Keratinocyte (primary cell): Measurements from ENCODE around the gene IL12RB2. TPM values are rescaled to one million over a fixed set of nuclear protein-coding genes. Genes with fewer than 3 reads are reported as not detected.

Experiments
- DNase-seq: peaks from one replicate; pipeline ENCODE4 v3.0.0-alpha.2; 2011; ENCODE audit warnings: low read depth, missing footprints, low spot score
- FAIRE-seq: peaks from 2 replicates; lab custom pipeline; 2011; peaks lifted over from hg19 to GRCh38; lab: Jason Lieb, UNC
- H2AFZ ChIP-seq: 2 replicates; pipeline ENCODE4 v1.6.0; 2012; ENCODE audit warnings: low read length, control low read depth, inconsistent platforms; ENCODE audit not compliant: control insufficient read depth
- H3K27ac ChIP-seq: 2 replicates; pipeline ENCODE4 v1.5.1; 2011; ENCODE audit warnings: low read length; ENCODE audit not compliant: control insufficient read depth, insufficient read depth
- H3K27me3 ChIP-seq: 3 replicates; pipeline ENCODE4 v1.6.0; 2011; ENCODE audit warnings: low read length; ENCODE audit not compliant: control insufficient read depth, insufficient read depth; ENCODE audit errors: extremely low read depth
- H3K36me3 ChIP-seq, 2 experiments: 2 replicates in 1 of 2; 3 replicates in 1 of 2; pipeline ENCODE4 v1.5.1; 2011; ENCODE audit warnings: low read length in 2 of 2, mild to moderate bottlenecking in 1 of 2; ENCODE audit not compliant: control insufficient read depth in 2 of 2, insufficient read depth in 2 of 2; ENCODE audit errors: extremely low read depth in 1 of 2
- H3K4me1 ChIP-seq: 3 replicates; pipeline ENCODE4 v1.5.1; 2011; ENCODE audit warnings: low read length; ENCODE audit not compliant: control insufficient read depth, insufficient read depth; ENCODE audit errors: extremely low read depth
- H3K4me2 ChIP-seq: 3 replicates; pipeline ENCODE4 v1.6.0; 2011; ENCODE audit warnings: low read depth, low read length; ENCODE audit not compliant: control insufficient read depth, insufficient read depth; ENCODE audit errors: extremely low read depth
- H3K4me3 ChIP-seq, 3 experiments: fragments of 200-600 bp in 1 of 3; sonication (generic) in 1 of 3; 2 replicates in 2 of 3; 3 replicates in 1 of 3; pipeline ENCODE4 v1.5.1; 2011 to 2016; ENCODE audit warnings: low read length in 3 of 3, mild to moderate bottlenecking in 3 of 3, control low read depth in 2 of 3, inconsistent platforms in 1 of 3, low read depth in 1 of 3, mixed read lengths in 1 of 3, mixed run types in 1 of 3, moderate library complexity in 1 of 3; ENCODE audit not compliant: control insufficient read depth in 2 of 3, insufficient read depth in 2 of 3; ENCODE audit errors: extremely low read depth in 1 of 3
- H3K79me2 ChIP-seq: 2 replicates; pipeline ENCODE4 v1.6.0; 2012; ENCODE audit warnings: low read length; ENCODE audit not compliant: control insufficient read depth, insufficient read depth
- H3K9ac ChIP-seq: 3 replicates; pipeline ENCODE4 v1.6.0; 2011; ENCODE audit warnings: low read length; ENCODE audit not compliant: control insufficient read depth, insufficient read depth; ENCODE audit errors: extremely low read depth
- H3K9me1 ChIP-seq: 3 replicates; pipeline ENCODE4 v1.6.0; 2011; ENCODE audit warnings: low read length; ENCODE audit not compliant: control insufficient read depth, insufficient read depth; ENCODE audit errors: extremely low read depth
- H3K9me3 ChIP-seq: 2 replicates; pipeline ENCODE4 v1.5.1; 2012; ENCODE audit warnings: low read depth, low read length; ENCODE audit not compliant: control insufficient read depth
- H4K20me1 ChIP-seq: 3 replicates; pipeline ENCODE4 v1.6.0; 2011; ENCODE audit warnings: low read length; ENCODE audit not compliant: control insufficient read depth, insufficient read depth; ENCODE audit errors: extremely low read depth
- EZH2 ChIP-seq: IDR thresholded peaks from one replicate; pipeline ENCODE4 v1.6.1; 2012; ENCODE audit warnings: inconsistent platforms, mild to moderate bottlenecking, low read length, moderate library complexity
- dilution Hi-C: fragments of 300-500 bp; cut with MboI; formaldehyde crosslinking; loops from one replicate; pipeline ENCODE4 v1.7.0; 2020; ENCODE audit warnings: low sequenced_read_pairs; ENCODE audit not compliant: extremely low pct_ligation_motif_present
- polyA plus RNA-seq, 5 experiments: library from polyadenylated mRNA; depleted of rRNA in 3 of 5; stranded (reverse) in 3 of 5; stranded (forward) in 1 of 5; unstranded in 1 of 5; fragments of >200 nt; gene quantifications; 1 replicate in 1 of 5; 2 replicates in 3 of 5; 3 replicates in 1 of 5; pipeline versions ENCODE4 v1.2.1 to v1.2.3, GENCODE V29; 2011 to 2012; ENCODE audit warnings: missing spikeins in 2 of 5, low read depth in 1 of 5, low replicate concordance in 1 of 5
- TF ChIP-seq, protein P1 (sequence below), 3 experiments: IDR thresholded peaks in 1 of 3; conservative IDR thresholded peaks in 1 of 3; optimal IDR thresholded peaks in 1 of 3; 2 replicates in 2 of 3; 3 replicates in 1 of 3; pipeline versions ENCODE3 to v1.5.1; 2011; ENCODE audit warnings: low read length in 3 of 3, mild to moderate bottlenecking in 3 of 3, moderate library complexity in 2 of 3, control low read depth in 1 of 3, inconsistent platforms in 1 of 3; ENCODE audit not compliant: insufficient read depth in 2 of 3; ENCODE audit errors: extremely low read depth in 1 of 3

Gene IL12RB2
- polyA plus RNA-seq, 1 donor (not counting 4 experiments of a cell fraction or from before 2014, with no cell fraction given) = 0.63 TPM

DNA sequence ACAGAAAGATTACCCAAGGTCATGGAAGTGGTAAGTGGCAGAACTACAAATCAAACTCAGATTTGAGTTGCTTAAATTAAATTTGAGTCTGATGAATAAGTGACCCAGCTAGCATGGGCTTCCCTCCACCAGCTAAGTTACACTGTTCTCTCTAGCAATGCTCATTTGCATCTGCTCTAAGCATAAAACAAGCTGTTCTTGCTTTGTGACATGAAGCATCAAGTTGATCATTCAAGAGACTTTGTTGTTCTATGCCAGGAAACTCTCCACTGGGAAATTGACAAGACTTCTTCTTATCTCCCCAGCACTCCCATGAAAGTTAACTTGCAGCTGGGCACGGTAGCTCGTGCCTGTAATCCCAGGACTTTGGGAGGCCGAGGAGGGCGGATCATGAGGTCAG is 73.5 kb downstream of the IL12RB2 start:
- dilution Hi-C loops = no loop called here

DNA sequence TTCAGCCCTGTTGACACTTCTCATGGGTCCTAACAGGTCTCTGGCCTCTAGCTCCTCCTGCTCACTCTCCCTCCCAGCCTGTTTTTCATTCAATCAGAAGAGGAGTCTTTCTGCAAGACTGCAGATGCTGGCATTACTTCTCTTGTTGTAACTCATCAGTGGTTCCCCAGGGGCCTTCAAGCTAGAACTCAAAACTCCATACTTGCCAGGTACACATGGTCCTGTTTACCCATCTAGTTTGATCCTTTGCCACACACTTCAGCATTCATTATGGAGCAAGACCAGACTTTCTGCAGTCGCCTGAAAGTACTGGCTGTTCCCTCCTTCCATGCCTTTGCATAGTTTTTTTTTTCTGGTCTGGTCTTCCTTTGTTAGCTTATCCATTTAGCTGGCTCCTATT is 74.6 kb downstream of the IL12RB2 start:
- Histone ChIP-seq H3K4me2 (no peak overlapping the region), H3K4me3 (no peak overlapping the region), H3K27me3 (no peaks in the 10 kb centered on the region), H3K4me1 (no peaks in the 10 kb centered on the region), H3K27ac (no peak overlapping the region), H3K9ac (no peak overlapping the region), H4K20me1 (no peaks in the 10 kb centered on the region), H3K79me2 (no peaks in the 10 kb centered on the region), H3K9me3 (no peaks in the 10 kb centered on the region), H3K9me1 (no peaks in the 10 kb centered on the region), H2AFZ (no peak overlapping the region), H3K36me3 (no peaks in the 10 kb centered on the region)
- TF ChIP-seq, protein P1, sequence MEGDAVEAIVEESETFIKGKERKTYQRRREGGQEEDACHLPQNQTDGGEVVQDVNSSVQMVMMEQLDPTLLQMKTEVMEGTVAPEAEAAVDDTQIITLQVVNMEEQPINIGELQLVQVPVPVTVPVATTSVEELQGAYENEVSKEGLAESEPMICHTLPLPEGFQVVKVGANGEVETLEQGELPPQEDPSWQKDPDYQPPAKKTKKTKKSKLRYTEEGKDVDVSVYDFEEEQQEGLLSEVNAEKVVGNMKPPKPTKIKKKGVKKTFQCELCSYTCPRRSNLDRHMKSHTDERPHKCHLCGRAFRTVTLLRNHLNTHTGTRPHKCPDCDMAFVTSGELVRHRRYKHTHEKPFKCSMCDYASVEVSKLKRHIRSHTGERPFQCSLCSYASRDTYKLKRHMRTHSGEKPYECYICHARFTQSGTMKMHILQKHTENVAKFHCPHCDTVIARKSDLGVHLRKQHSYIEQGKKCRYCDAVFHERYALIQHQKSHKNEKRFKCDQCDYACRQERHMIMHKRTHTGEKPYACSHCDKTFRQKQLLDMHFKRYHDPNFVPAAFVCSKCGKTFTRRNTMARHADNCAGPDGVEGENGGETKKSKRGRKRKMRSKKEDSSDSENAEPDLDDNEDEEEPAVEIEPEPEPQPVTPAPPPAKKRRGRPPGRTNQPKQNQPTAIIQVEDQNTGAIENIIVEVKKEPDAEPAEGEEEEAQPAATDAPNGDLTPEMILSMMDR (optimal IDR thresholded peaks at IDR 0.05 in 1 of 3, IDR thresholded peaks at IDR 0.05 in 1 of 3, conservative IDR thresholded peaks at IDR 0.05 in 1 of 3; ENCODE audit: extremely low read depth in 1 of 3, insufficient read depth in 2 of 3, low read length in 3 of 3) = no peak
- TF ChIP-seq EZH2 = no peak
- DNase-seq (no peak), FAIRE-seq (no peak)
- dilution Hi-C loops = no loop called here

More for the DNA sequence above, 73.5 kb downstream of the IL12RB2 start:
- Histone ChIP-seq H3K9ac (no peak overlapping the region), H3K27ac (no peak overlapping the region), H3K79me2 (no peaks in the 10 kb centered on the region), H3K9me1 (no peaks in the 10 kb centered on the region), H3K4me1 (peaks cover 8% of the 10 kb centered on the region), H3K4me3 (no peak overlapping the region), H3K36me3 (no peaks in the 10 kb centered on the region), H3K9me3 (no peaks in the 10 kb centered on the region), H3K4me2 (no peak overlapping the region), H2AFZ (no peak overlapping the region), H3K27me3 (no peaks in the 10 kb centered on the region), H4K20me1 (no peaks in the 10 kb centered on the region)
- no peak for FAIRE-seq
- no peak for TF ChIP-seq EZH2
- TF ChIP-seq, protein P1 (optimal IDR thresholded peaks at IDR 0.05 in 1 of 3, IDR thresholded peaks at IDR 0.05 in 1 of 3, conservative IDR thresholded peaks at IDR 0.05 in 1 of 3; ENCODE audit: extremely low read depth in 1 of 3, insufficient read depth in 2 of 3, low read length in 3 of 3) = no peak
- DNase-seq = no peak
